WTC11 (cell line): ENCODE measurements around the gene BAG3.

Source experiments
- CBFB ChIP-seq: sonication (generic); formaldehyde crosslinking; IDR thresholded peaks from 2 replicates; pipeline ENCODE4 v1.8.1; 2022; ENCODE audit warnings: mild to moderate bottlenecking, low read depth, missing genetic modification reagents
- CTCF ChIP-seq: fragments of 200-600 bp; IDR thresholded peaks from 2 replicates; pipeline ENCODE4 v1.8.0; 2022; ENCODE audit warnings: antibody characterized with exemption
- ESRRA ChIP-seq: sonication (generic); formaldehyde crosslinking; IDR thresholded peaks from 2 replicates; pipeline ENCODE4 v1.8.1; 2022; ENCODE audit warnings: mild to moderate bottlenecking, missing genetic modification reagents, borderline replicate concordance
- MAX ChIP-seq: sonication (generic); formaldehyde crosslinking; IDR thresholded peaks from 2 replicates; pipeline ENCODE4 v1.8.0; 2022; ENCODE audit warnings: mild to moderate bottlenecking, missing genetic modification reagents
- PRDM15 ChIP-seq: sonication (generic); formaldehyde crosslinking; IDR thresholded peaks from 2 replicates; pipeline ENCODE4 v1.8.0; 2022; ENCODE audit warnings: missing genetic modification reagents

GRCh38 chr10:119671381-119671780, 20.2 kb downstream of the BAG3 start:
- TF ChIP-seq CTCF: no peak
- no peak for TF ChIP-seq PRDM15
- TF ChIP-seq ESRRA (CRISPR knock-in tag): no peak
- TF ChIP-seq MAX (CRISPR knock-in tag): no peak
- TF ChIP-seq CBFB (CRISPR knock-in tag): no peak
